Colonic mucosa (tissue), 4 donors: ENCODE results near the gene ZNF629. TPM values are rescaled to one million over a fixed set of nuclear protein-coding genes. Genes with fewer than 3 reads are reported as not detected.

Experiments
- DNase-seq: peaks from one replicate; pipeline ENCODE4 v3.0.0-alpha.2; 2020
- H3K27ac ChIP-seq: fragments of 200-600 bp; one replicate; pipeline ENCODE4 v1.8.0; 2021
- H3K27me3 ChIP-seq: fragments of 200-600 bp; one replicate; pipeline ENCODE4 v1.8.0; 2021
- H3K36me3 ChIP-seq: fragments of 200-600 bp; one replicate; pipeline ENCODE4 v1.8.0; 2021
- H3K4me1 ChIP-seq: fragments of 200-600 bp; one replicate; pipeline ENCODE4 v1.8.0; 2021; ENCODE audit warnings: mild to moderate bottlenecking
- H3K4me3 ChIP-seq: fragments of 200-600 bp; one replicate; pipeline ENCODE4 v1.8.0; 2021
- H3K9ac ChIP-seq, 2 donors: one replicate each; pipeline ENCODE4 v1.7.0; 2013; ENCODE audit warnings: control low read depth in 2 of 2, low read depth in 2 of 2, low read length in 2 of 2
- H3K9me3 ChIP-seq: fragments of 200-600 bp; one replicate; pipeline ENCODE4 v1.8.0; 2021
- intact Hi-C: fragments of 100-400 bp; cut with DNase I; formaldehyde crosslinking; loops from one replicate; pipeline ENCODE4 v1.14.1; 2022
- total RNA-seq, 2 donors: library from RNA; stranded (reverse); fragmentation: NEBNext Ultra II Directional in 1 of 2; extraction: Animal tissue kit (Norgen Biotek cat#: 25700) in 1 of 2; gene quantifications; one replicate each; pipeline ENCODE4 v1.2.1, GENCODE V29; 2021
- TF ChIP-seq, protein P1 (sequence below): fragments of 200-600 bp; IDR thresholded peaks from one replicate; pipeline ENCODE4 v1.8.0; 2022; ENCODE audit warnings: antibody characterized with exemption, mild to moderate bottlenecking
- donor health status: healthy.
- donor health status: DM: no; HTN: no; CAD: no.
- donor health status: DM: no; HTN: no; CAD: no.

The ZNF629 gene
- total RNA-seq, 2 donors from 2014 or later, result 11.8 to 15.2 TPM

DNA sequence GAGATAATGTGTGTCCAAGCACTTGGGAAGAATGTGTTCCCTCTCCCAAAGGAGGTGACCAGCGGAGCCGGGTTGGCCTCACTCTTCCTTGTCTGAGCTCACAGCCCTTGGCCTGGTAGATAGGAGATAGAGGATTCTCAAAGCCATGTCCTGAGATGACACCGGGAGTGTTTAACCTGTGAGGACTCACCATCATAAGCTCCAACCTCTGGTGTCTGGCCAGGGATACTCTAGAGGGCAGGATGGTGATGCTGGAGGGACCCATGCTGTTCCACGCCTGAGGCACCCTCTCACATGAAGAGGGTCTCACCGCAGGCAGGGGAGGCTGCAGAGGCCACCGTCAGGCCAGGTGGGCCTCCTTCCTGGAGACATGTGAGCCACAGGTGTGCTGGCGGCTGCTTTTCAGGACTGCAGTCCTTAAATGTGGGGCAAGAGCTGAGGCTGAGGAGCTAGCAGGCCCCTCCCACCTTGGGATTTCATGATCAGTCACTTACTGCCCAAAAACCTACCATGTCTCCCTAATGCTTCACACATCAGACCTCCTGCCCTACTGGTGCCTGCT is 6.6 kb upstream of the ZNF629 start:
- no peak for DNase-seq
- H3K9me3 ChIP-seq, result no peaks in the 10 kb centered on the region
- intact Hi-C loops, result no loop called here
- no peak overlapping the region for H3K4me3 ChIP-seq
- TF ChIP-seq, protein P1, sequence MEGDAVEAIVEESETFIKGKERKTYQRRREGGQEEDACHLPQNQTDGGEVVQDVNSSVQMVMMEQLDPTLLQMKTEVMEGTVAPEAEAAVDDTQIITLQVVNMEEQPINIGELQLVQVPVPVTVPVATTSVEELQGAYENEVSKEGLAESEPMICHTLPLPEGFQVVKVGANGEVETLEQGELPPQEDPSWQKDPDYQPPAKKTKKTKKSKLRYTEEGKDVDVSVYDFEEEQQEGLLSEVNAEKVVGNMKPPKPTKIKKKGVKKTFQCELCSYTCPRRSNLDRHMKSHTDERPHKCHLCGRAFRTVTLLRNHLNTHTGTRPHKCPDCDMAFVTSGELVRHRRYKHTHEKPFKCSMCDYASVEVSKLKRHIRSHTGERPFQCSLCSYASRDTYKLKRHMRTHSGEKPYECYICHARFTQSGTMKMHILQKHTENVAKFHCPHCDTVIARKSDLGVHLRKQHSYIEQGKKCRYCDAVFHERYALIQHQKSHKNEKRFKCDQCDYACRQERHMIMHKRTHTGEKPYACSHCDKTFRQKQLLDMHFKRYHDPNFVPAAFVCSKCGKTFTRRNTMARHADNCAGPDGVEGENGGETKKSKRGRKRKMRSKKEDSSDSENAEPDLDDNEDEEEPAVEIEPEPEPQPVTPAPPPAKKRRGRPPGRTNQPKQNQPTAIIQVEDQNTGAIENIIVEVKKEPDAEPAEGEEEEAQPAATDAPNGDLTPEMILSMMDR, result no peak
- no peak overlapping the region for H3K9ac ChIP-seq
- H3K4me1 ChIP-seq, result no peaks in the 10 kb centered on the region
- H3K27ac ChIP-seq, result no peak overlapping the region
- no peaks in the 10 kb centered on the region for H3K36me3 ChIP-seq
- H3K27me3 ChIP-seq, result no peaks in the 10 kb centered on the region

DNA sequence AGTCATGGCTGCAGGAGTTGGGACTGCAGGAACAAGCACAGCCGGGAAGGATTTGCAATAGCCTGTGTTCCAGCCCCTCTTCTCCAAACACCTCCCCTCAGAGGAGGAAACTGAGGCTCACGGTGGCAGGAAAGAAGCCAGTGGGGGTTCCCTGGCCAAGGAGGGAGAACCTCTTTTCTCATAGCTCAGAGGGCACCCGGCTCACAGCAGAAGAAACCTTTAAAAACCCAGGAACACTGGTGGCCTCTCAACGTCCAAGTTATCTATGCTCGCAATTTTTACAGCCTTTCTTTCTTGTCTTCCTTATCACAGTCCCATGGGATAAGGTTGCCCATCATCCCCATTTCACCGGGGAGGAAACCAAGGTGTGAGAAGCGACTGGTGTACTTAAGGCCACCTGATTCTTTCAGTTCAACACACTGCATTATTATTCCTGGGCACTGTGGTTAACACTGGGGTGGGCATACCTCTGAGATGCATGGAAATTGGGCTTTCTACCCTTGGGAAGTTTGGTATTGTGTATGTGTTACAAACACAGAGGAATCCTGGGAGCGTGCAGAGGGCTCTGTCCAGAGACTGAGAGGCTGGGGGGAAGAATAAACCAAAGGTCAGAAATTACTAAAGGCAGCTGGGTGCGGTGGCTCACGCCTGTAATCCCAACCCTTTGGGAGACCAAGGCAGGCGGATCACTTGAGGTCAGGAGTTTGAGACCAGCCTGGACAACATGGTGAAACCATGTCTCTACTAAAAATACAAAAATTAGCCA is 791 bp upstream of the ZNF629 start:
- intact Hi-C loops, result loop anchor here (2.0 kb wide), 1 partner anchor 17 kb away; no protein-coding TSS in a partner anchor
- Histone ChIP-seq H3K27ac (peak overlapping the region; percentile 64), H3K27me3 (no peaks in the 10 kb centered on the region), H3K4me1 (peaks cover 8% of the 10 kb centered on the region), H3K9ac (peak overlapping the region; percentile 96), H3K4me3 (peak overlapping the region; percentile 83), H3K36me3 (no peaks in the 10 kb centered on the region), H3K9me3 (no peaks in the 10 kb centered on the region)
- TF ChIP-seq, protein P1, result no peak
- DNase-seq, result peak; percentile 45

DNA sequence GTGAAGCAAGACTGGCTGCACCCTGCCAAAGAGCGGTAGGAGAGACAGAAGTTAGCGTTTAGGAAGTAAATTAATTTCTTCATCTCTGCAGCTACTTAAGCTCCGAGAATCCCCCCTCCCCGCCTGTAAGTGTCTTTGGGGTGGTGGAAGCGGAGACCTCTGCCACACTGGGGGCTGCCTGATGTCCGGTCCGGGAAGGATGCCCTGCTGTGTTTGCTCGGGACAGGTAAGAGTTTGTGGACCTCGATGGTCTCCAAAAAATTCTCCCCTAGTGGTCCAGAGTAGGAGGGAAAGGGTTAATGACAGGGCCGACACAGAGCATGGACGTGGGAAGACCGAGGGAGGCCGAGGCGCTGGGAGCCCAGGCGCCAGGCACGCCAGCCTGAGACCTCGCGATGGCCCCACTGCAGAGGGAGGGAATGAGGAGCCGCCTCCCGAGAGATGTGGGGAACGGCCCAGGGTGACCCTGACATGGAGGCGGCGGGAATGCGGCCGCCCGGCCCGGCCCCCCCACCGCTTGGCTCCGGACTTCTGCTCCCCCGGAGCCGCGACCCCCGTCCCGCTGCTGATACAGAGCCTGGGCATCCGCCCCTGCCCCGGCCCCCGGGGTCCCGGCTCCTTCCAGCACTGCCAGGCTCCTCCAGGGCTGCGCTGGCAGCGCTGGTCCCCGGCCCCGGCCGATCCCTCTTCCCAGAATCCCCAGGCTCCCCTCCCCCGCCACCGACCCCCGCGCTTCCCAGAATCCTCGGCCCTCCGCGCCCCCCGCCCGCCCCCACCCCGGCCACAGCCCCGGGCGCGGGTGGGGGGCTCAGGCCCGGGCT is 680 bp downstream of the ZNF629 start:
- H3K9ac ChIP-seq, result peak overlapping the region; percentile 66 to 96
- peaks cover 8% of the 10 kb centered on the region for H3K4me1 ChIP-seq
- intact Hi-C loops, result loop anchor here (2.0 kb wide), 1 partner anchor 18 kb away; no protein-coding TSS in a partner anchor
- H3K9me3 ChIP-seq, result no peaks in the 10 kb centered on the region
- peaks cover 3% of the 10 kb centered on the region for H3K36me3 ChIP-seq
- peak overlapping the region; percentile 64 for H3K27ac ChIP-seq
- TF ChIP-seq, protein P1, result no peak
- DNase-seq, result peak; percentile 50
- no peaks in the 10 kb centered on the region for H3K27me3 ChIP-seq
- H3K4me3 ChIP-seq, result peak overlapping the region; percentile 83

GRCh38 chr16:30785126-30786106 is 1.6 kb downstream of the ZNF629 start:
- intact Hi-C loops, result loop anchor here (2.0 kb wide), 1 partner anchor 19 kb away; no protein-coding TSS in a partner anchor
- Histone ChIP-seq H3K27ac (no peak overlapping the region), H3K36me3 (peaks cover 3% of the 10 kb centered on the region), H3K9ac (peak overlapping the region in 1 of 2 donors; percentile 66), H3K4me1 (peaks cover 8% of the 10 kb centered on the region), H3K9me3 (no peaks in the 10 kb centered on the region), H3K27me3 (no peaks in the 10 kb centered on the region), H3K4me3 (no peak overlapping the region)
- no peak for DNase-seq
- TF ChIP-seq, protein P1, result no peak
